Measurements from ENCODE around the gene CD101. TPM values are rescaled to one million over a fixed set of nuclear protein-coding genes. Genes with fewer than 3 reads are reported as not detected.

Gene CD101
- total RNA-seq, 1 experiment from 2014 or later, result 1.8 TPM

DNA sequence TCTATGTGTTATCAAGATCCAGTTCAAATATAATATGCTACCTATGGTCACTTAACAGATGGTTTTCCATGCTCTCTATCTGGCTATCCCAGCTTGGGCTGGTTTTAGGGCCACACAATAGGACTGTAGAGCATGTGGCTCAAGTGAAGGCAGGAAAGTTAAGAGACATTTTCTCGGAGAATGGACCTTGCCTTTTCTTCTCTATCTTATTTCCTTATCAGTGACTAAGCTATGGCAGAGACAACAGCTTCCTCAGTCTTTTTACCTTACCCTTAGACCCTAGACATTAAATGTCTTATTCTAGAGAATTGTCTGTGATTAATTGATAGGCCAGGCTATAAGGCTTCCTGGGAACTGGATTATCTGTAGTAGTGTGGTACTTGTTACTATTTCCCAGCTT, 28.1 kb downstream of the CD101 start:
- Histone ChIP-seq H2BK20ac (ENCODE audit: low read depth, low read length, poor library complexity, severe bottlenecking) (no peak overlapping the region), H3K23me2 (ENCODE audit: insufficient read length, low read depth, low read length, poor library complexity, severe bottlenecking) (no peaks in the 10 kb centered on the region), H3K27ac (ENCODE audit: insufficient read length, low read depth, low read length) (no peak overlapping the region), H2BK5ac (ENCODE audit: insufficient read length, low read length) (no peak overlapping the region), H3K18ac (ENCODE audit: insufficient read length, low read depth, low read length) (no peak overlapping the region), H4K20me1 (ENCODE audit: control insufficient read depth, insufficient read depth, insufficient read length) (no peaks in the 10 kb centered on the region), H3K14ac (ENCODE audit: insufficient read depth, low read length) (no peak overlapping the region), H2AFZ (ENCODE audit: low read length) (no peak overlapping the region), H4K5ac (ENCODE audit: insufficient read length, low read depth, low read length) (no peak overlapping the region), H3K27me3 (ENCODE audit: insufficient read depth, low read length) (no peaks in the 10 kb centered on the region), H2BK120ac (ENCODE audit: low read depth, low read length, poor library complexity, severe bottlenecking) (no peak overlapping the region), H3K4me1 (ENCODE audit: insufficient read depth, low read length) (no peaks in the 10 kb centered on the region), H3K79me2 (ENCODE audit: insufficient read depth, low read length) (no peaks in the 10 kb centered on the region), H4K8ac (replicated peaks; ENCODE audit: insufficient read length, low read depth, low read length) (no peak overlapping the region), H3T11ph (ENCODE audit: low read length) (no peak overlapping the region), H4K91ac (ENCODE audit: insufficient read length, low read depth, low read length) (no peak overlapping the region), H3K56ac (ENCODE audit: insufficient read length, low read depth, low read length) (no peak overlapping the region), H3K9me3 (ENCODE audit: control insufficient read depth, low read depth, low read length) (no peaks in the 10 kb centered on the region), H2AK5ac (ENCODE audit: insufficient read length, low read length) (no peak overlapping the region), H3K23ac (ENCODE audit: insufficient read length, low read depth, low read length) (no peak overlapping the region), H3K4me2 (ENCODE audit: insufficient read depth, insufficient read length, low read length) (no peak overlapping the region), H2BK12ac (ENCODE audit: insufficient read length, low read depth, low read length) (no peak overlapping the region), H3K79me1 (ENCODE audit: insufficient read depth, low read depth, low read length, poor library complexity, severe bottlenecking) (no peaks in the 10 kb centered on the region), H2BK15ac (ENCODE audit: low read depth, low read length) (no peak overlapping the region), H3K4ac (ENCODE audit: low read depth, low read length) (no peak overlapping the region), H3K9ac (ENCODE audit: extremely low read depth, insufficient read length, low read length) (no peak overlapping the region)
- Mint-ChIP-seq H3K4me1 (peaks cover 0 to 10% of the 10 kb centered on the region in 2 experiments; a peak in 3 of 4 replicates), H3K27me3 (ENCODE audit: low read depth) (no peaks in the 10 kb centered on the region), H3K9me3 (no peaks in the 10 kb centered on the region), H3K36me3 (ENCODE audit: insufficient read depth in 1 of 3, low read depth in 3 of 3) (no peaks in the 10 kb centered on the region), H3K4me3 (no peak overlapping the region), H3K27ac (no peak overlapping the region)
- no CpG with 5 or more reads among the region's 1 CpG for WGBS (ENCODE audit: extremely low coverage, insufficient read length, low lambda C conversion rate)
- DNase-seq, result no peak
- TF ChIP-seq, protein P1, sequence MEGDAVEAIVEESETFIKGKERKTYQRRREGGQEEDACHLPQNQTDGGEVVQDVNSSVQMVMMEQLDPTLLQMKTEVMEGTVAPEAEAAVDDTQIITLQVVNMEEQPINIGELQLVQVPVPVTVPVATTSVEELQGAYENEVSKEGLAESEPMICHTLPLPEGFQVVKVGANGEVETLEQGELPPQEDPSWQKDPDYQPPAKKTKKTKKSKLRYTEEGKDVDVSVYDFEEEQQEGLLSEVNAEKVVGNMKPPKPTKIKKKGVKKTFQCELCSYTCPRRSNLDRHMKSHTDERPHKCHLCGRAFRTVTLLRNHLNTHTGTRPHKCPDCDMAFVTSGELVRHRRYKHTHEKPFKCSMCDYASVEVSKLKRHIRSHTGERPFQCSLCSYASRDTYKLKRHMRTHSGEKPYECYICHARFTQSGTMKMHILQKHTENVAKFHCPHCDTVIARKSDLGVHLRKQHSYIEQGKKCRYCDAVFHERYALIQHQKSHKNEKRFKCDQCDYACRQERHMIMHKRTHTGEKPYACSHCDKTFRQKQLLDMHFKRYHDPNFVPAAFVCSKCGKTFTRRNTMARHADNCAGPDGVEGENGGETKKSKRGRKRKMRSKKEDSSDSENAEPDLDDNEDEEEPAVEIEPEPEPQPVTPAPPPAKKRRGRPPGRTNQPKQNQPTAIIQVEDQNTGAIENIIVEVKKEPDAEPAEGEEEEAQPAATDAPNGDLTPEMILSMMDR (conservative IDR thresholded peaks at IDR 0.05), result no peak

Measured in H9 (cell line).